Large intestine (tissue), 3 donors: ENCODE results near the gene TMEM204. TPM values are rescaled to one million over a fixed set of nuclear protein-coding genes. Genes with fewer than 3 reads are reported as not detected.

Source experiments
- DNase-seq, 2 donors: peaks; one replicate each; pipeline versions ENCODE4 v3.0.0 to v3.0.0-alpha.2; 2013
- H3K27ac ChIP-seq: one replicate; pipeline ENCODE4 v1.5.1; 2013; ENCODE audit warnings: low read length
- H3K27me3 ChIP-seq: 2 replicates; pipeline ENCODE4 v1.6.1; 2013; ENCODE audit warnings: low read length; ENCODE audit not compliant: control insufficient read depth, insufficient read depth
- H3K36me3 ChIP-seq: 2 replicates; pipeline ENCODE4 v1.6.1; 2013; ENCODE audit warnings: low read length; ENCODE audit not compliant: control insufficient read depth, insufficient read depth
- H3K4me1 ChIP-seq: one replicate; pipeline ENCODE4 v1.6.1; 2013; ENCODE audit warnings: low read length; ENCODE audit not compliant: control insufficient read depth, insufficient read depth
- H3K4me3 ChIP-seq: one replicate; pipeline ENCODE4 v1.5.1; 2013; ENCODE audit warnings: low read length
- H3K9me3 ChIP-seq: one replicate; pipeline ENCODE4 v1.6.1; 2013; ENCODE audit warnings: mild to moderate bottlenecking, low read depth, low read length, moderate library complexity; ENCODE audit not compliant: control insufficient read depth
- WGBS: methylation state at CpG from one replicate; pipeline ENCODE4 v1.1.5; 2013; ENCODE audit warnings: low lambda C conversion rate; ENCODE audit not compliant: insufficient coverage; 5-methylcytosine and 5-hydroxymethylcytosine counted together
- polyA plus RNA-seq: library from polyadenylated mRNA; unstranded; fragments of 120-200 nt; gene quantifications from one replicate; pipeline ENCODE4 v1.2.1, GENCODE V29; 2013

Gene TMEM204
- polyA plus RNA-seq, 1 donor = 9.4 TPM

DNA sequence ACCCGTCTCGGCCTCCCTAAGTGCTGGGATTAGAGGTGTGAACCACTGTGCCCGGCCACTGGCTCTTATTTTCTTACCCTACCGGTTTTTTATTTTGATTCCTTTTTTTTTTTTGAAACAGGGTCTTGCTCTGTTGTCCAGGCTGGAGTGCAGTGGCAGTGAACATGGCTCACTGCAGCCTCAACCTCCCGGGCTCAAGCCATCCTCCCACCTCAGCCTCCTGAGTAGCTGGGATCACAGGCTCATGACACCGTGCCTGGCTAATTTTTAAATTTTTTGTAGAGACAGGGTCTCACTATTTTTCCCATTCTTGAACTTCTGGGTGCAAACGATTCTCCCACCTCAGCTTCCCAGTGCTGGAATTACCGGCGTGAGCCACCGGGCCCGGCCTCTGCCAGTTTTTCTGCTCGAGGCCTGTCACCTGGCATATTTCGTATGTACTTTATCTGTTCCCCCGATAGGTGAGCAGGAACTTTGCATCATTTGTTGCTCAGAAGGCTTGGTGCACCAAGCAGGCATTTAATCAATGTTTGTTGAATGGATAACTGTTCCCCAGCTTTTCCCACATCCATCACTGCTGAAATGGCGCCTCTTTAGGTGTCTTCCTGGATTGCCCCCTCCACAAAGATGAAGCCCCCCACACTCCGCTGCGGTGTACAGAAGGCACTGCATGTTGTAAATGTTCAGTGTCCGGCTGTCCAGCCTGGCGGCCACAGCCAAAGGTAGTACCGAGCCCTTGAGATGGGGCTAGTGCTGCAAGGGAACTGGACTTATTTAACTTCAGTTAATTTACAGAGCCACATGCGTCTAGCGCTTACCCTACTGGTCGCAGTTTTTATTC is 41.2 kb upstream of the TMEM204 start:
- peak overlapping the region; percentile 94 for H3K4me3 ChIP-seq
- no peaks in the 10 kb centered on the region for H3K27me3 ChIP-seq
- peaks cover 12% of the 10 kb centered on the region for H3K4me1 ChIP-seq
- DNase-seq = no peak
- no peaks in the 10 kb centered on the region for H3K9me3 ChIP-seq
- WGBS = no CpG with 5 or more reads among the region's 23 CpGs
- peaks cover 28% of the 10 kb centered on the region for H3K36me3 ChIP-seq
- peak overlapping the region; percentile 93 for H3K27ac ChIP-seq

DNA sequence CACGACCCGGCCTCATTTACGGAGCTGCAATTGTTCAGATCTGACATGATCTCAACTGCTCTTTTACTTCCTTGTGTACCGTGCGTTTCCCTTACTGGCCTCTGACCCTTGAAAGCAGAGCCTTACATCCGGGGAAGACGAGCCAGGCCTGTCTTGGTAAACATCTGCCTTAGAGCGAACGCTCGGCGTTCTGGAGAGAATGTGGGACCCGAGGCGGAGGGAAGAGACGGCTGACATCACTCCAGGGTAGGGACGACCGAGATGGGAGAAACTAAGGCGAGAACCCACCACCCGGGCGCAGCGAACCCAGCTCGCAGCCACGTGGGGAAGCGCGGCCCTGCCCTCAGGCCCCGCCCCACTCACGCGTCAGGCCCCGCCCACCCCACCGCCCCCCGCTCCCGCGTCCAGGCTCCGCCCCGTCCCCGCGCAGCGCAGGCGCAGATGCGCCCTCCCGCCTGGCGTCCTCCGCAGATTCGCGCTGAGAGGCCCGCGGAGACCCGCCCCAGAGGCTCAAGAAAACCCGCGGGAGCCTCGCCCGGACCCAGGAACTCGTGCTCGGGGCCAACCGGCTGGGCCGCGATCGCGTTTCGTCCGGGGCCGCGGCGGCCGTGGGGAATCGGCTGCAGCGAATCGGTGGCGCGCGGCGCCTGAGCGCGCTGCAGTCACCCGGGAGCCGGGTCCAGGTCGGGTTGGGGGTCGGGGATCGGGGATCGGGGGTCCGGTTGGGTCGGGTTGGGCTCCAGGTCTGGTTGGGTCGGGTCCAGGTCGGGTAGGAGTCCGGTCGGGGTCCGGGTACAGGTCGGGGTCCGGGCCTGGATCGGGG is 40.3 kb upstream of the TMEM204 start, which contains the start of gene TELO2:
Gene TELO2, plus strand, starts transcription at position 438 of the 823 bp plus-strand sequence. CDS start 922 bp downstream, outside the sequence.
- Histone ChIP-seq H3K36me3 (peaks cover 33% of the 10 kb centered on the region), H3K27me3 (no peaks in the 10 kb centered on the region), H3K27ac (peak within 1 kb of the TSS; percentile 93), H3K4me1 (peaks cover 12% of the 10 kb centered on the region), H3K4me3 (peak within 1 kb of the TSS; percentile 94), H3K9me3 (no peaks in the 10 kb centered on the region)
- peak; percentile 70 to 94 for DNase-seq
- no CpG with 5 or more reads among the region's 89 CpGs for WGBS

- H3K4me1 ChIP-seq = peaks cover 12% of the 10 kb centered on the region
- H3K36me3 ChIP-seq = peaks cover 38% of the 10 kb centered on the region
- peak overlapping the region; percentile 94 for H3K4me3 ChIP-seq
- H3K27ac ChIP-seq = no peak overlapping the region
- no peaks in the 10 kb centered on the region for H3K27me3 ChIP-seq
- no peaks in the 10 kb centered on the region for H3K9me3 ChIP-seq
- DNase-seq = no peak
- 0% methylated on average over 1 of the region's 30 CpGs for WGBS
Observed at GRCh38 chr16:1493746-1494094, 39.7 kb upstream of the TMEM204 start.

DNA sequence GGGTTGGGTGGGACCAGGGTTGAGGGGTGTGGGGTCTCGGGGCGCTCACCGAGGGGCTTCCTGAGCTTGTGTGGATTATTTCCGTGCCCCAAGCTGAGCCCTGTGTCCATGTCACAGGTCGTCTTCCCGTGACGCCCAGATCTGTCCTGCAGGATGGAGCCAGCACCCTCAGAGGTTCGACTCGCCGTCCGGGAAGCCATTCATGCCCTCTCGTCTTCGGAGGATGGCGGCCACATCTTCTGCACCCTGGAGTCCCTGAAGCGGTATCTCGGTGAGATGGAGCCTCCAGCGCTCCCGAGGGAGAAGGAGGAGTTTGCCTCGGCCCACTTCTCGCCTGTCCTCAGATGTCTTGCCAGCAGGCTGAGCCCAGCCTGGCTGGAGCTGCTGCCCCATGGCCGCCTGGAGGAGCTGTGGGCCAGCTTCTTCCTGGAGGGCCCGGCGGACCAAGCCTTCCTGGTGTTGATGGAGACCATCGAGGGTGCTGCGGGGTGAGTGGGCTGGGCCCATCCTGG is 39.3 kb upstream of the TMEM204 start:
- DNase-seq = no peak
- Histone ChIP-seq H3K27me3 (no peaks in the 10 kb centered on the region), H3K36me3 (peaks cover 42% of the 10 kb centered on the region), H3K4me3 (peak overlapping the region; percentile 94), H3K9me3 (no peaks in the 10 kb centered on the region), H3K27ac (no peak overlapping the region), H3K4me1 (peaks cover 12% of the 10 kb centered on the region)
- no CpG with 5 or more reads among the region's 25 CpGs for WGBS

GRCh38 chr16:1494711-1495110 is 38.8 kb upstream of the TMEM204 start:
- no peak overlapping the region for H3K4me3 ChIP-seq
- H3K9me3 ChIP-seq = no peaks in the 10 kb centered on the region
- peaks cover 47% of the 10 kb centered on the region for H3K36me3 ChIP-seq
- no CpG with 5 or more reads among the region's 13 CpGs for WGBS
- no peak for DNase-seq
- no peaks in the 10 kb centered on the region for H3K27me3 ChIP-seq
- peaks cover 12% of the 10 kb centered on the region for H3K4me1 ChIP-seq
- H3K27ac ChIP-seq = no peak overlapping the region

DNA sequence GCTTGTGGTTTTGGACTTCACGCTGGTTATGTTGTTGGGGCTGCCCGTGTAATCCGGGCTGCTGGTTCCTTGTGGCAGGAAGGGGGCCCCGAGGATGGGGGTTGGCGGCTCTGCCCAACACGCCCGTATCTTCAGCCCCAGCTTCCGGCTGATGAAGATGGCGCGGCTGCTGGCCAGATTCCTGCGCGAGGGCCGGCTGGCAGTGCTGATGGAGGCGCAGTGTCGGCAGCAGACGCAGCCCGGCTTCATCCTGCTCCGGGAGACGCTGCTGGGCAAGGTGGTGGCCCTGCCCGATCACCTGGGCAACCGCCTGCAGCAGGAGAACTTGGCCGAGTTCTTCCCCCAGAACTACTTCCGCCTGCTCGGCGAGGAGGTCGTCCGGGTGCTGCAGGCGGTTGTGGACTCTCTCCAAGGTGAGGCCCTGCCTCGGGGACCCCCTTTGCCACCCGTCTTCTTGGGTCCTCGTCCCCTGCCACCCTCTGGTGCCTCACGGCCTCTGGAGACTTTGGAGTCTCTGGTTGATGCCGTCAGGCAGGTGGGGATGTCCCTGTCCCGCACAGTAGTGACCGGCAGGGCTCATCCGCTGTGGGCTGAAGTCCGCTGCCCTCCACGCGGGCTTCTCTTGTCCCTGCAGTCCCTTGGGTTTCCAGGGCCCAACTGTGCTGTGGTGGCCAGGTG is 38.1 kb upstream of the TMEM204 start:
- peaks cover 12% of the 10 kb centered on the region for H3K4me1 ChIP-seq
- H3K9me3 ChIP-seq = peaks cover 5% of the 10 kb centered on the region
- H3K4me3 ChIP-seq = no peak overlapping the region
- no peak overlapping the region for H3K27ac ChIP-seq
- WGBS = no CpG with 5 or more reads among the region's 39 CpGs
- H3K27me3 ChIP-seq = no peaks in the 10 kb centered on the region
- H3K36me3 ChIP-seq = peaks cover 53% of the 10 kb centered on the region
- no peak for DNase-seq

DNA sequence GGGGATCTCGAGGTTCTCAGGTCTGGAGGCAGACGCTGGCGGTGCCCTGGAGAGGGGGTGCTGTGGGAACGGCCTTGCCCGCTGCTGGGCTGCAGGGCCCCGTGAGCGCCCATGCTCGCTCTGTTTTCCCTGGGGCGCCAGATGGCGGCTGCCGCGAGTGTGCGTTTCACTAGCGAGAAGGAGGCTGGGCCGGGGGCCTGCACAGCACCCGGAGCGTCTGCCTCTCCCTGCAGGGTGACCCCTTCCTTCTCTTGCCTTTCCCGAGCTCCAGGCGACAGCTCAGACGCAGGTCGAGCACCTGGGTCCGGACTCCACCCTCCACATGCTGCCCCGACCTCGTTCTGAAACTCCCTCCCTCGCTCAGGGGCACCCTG is 37.6 kb upstream of the TMEM204 start:
- WGBS = no CpG with 5 or more reads among the region's 25 CpGs
- H3K27me3 ChIP-seq = no peaks in the 10 kb centered on the region
- no peak overlapping the region for H3K4me3 ChIP-seq
- DNase-seq = no peak
- H3K27ac ChIP-seq = no peak overlapping the region
- peaks cover 6% of the 10 kb centered on the region for H3K9me3 ChIP-seq
- H3K36me3 ChIP-seq = peaks cover 58% of the 10 kb centered on the region
- H3K4me1 ChIP-seq = peaks cover 12% of the 10 kb centered on the region

DNA sequence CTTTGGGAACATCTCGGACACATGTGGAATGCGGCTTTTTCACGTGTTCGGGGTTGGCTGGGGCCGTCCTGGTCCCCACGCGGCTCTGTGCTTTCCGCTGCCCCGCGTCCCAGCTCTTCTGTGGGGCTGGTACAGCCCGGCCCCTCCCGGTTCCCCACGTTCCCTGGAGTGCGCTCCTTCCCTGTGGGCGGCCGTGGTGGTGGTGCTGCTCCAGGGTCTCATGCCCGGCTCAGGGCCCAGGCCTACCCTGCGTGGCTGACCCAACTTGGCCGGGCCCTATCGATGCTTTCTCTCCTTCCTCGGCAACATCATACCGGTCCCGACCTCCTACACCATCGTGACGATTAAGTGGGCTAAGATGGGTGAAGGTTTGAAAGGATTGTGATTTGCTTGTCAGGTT is 37.0 kb upstream of the TMEM204 start:
- Histone ChIP-seq H3K9me3 (peaks cover 6% of the 10 kb centered on the region), H3K27ac (no peak overlapping the region), H3K4me3 (no peak overlapping the region), H3K36me3 (peaks cover 64% of the 10 kb centered on the region), H3K4me1 (peaks cover 12% of the 10 kb centered on the region), H3K27me3 (no peaks in the 10 kb centered on the region)
- no CpG with 5 or more reads among the region's 25 CpGs for WGBS
- DNase-seq = no peak

GRCh38 chr16:1497014-1497598 is 36.4 kb upstream of the TMEM204 start:
- Histone ChIP-seq H3K36me3 (peaks cover 70% of the 10 kb centered on the region), H3K27ac (no peak overlapping the region), H3K4me3 (no peak overlapping the region), H3K4me1 (peaks cover 12% of the 10 kb centered on the region), H3K9me3 (peaks cover 6% of the 10 kb centered on the region), H3K27me3 (no peaks in the 10 kb centered on the region)
- no peak for DNase-seq
- WGBS = no CpG with 5 or more reads among the region's 21 CpGs
